HG03097 (cell line): ENCODE data around the gene MRPL20.

Source experiments
- ATAC-seq: cut with Tn5 transposase; IDR thresholded peaks from one replicate; pipeline ENCODE4 v1.9.1; 2021; ENCODE audit not compliant: unreplicated experiment, low FRiP score

MRPL20 gene

GRCh38 chr1:1366699-1367066, 40.4 kb downstream of the MRPL20 start:
- ATAC-seq, result no peak

- ATAC-seq, result no peak
These were observed 41.0 kb downstream of the MRPL20 start for GRCh38 chr1:1365875-1366698.

GRCh38 chr1:1364266-1364665, 42.8 kb downstream of the MRPL20 start:
- ATAC-seq, result no peak

- no peak for ATAC-seq
These were observed 45.1 kb downstream of the MRPL20 start for GRCh38 chr1:1361982-1362423.

GRCh38 chr1:1361233-1361981, 45.7 kb downstream of the MRPL20 start:
- ATAC-seq, result no peak

- ATAC-seq, result no peak
These were observed 46.5 kb downstream of the MRPL20 start for GRCh38 chr1:1360506-1361169.

GRCh38 chr1:1359664-1360468, 47.2 kb downstream of the MRPL20 start:
- ATAC-seq, result no peak

GRCh38 chr1:1359308-1359663, 47.8 kb downstream of the MRPL20 start:
- no peak for ATAC-seq

- ATAC-seq, result no peak
These were observed 48.4 kb downstream of the MRPL20 start, which contains the start of gene MXRA8 for GRCh38 chr1:1358433-1359271. TSS of gene MXRA8 (minus strand) at chr1:1358555. CDS start at chr1:1358504, 51 bp downstream.

- ATAC-seq, result no peak
These were observed 49.1 kb downstream of the MRPL20 start for GRCh38 chr1:1357871-1358432.

GRCh38 chr1:1356796-1357401, 50.2 kb downstream of the MRPL20 start:
- ATAC-seq, result no peak

- no peak for ATAC-seq
These were observed 50.8 kb downstream of the MRPL20 start for GRCh38 chr1:1356166-1356795.

GRCh38 chr1:1355416-1355815, 51.7 kb downstream of the MRPL20 start:
- no peak for ATAC-seq

GRCh38 chr1:1354271-1355247, 52.5 kb downstream of the MRPL20 start:
- no peak for ATAC-seq

- no peak for ATAC-seq
These were observed 53.5 kb downstream of the MRPL20 start for GRCh38 chr1:1353389-1354151.

GRCh38 chr1:1352786-1353388, 54.2 kb downstream of the MRPL20 start:
- ATAC-seq, result no peak
